Posterior cingulate gyrus (tissue), 11 donors: Measurements from ENCODE around the gene NSD2.
A peak's percentile ranks its signal among the peaks of the same experiment; 100 is the strongest.

Source experiments
- DNase-seq, 10 donors: peaks; one replicate each; pipeline versions ENCODE4 v3.0.0 to v3.0.0-alpha.2; 2020 to 2021; ENCODE audit warnings: mixed read lengths in 3 of 10
- intact Hi-C: fragments of 100-400 bp; cut with DNase I; formaldehyde crosslinking; loops from one replicate; pipeline ENCODE4 v1.15.1; 2023

NSD2 gene

DNA sequence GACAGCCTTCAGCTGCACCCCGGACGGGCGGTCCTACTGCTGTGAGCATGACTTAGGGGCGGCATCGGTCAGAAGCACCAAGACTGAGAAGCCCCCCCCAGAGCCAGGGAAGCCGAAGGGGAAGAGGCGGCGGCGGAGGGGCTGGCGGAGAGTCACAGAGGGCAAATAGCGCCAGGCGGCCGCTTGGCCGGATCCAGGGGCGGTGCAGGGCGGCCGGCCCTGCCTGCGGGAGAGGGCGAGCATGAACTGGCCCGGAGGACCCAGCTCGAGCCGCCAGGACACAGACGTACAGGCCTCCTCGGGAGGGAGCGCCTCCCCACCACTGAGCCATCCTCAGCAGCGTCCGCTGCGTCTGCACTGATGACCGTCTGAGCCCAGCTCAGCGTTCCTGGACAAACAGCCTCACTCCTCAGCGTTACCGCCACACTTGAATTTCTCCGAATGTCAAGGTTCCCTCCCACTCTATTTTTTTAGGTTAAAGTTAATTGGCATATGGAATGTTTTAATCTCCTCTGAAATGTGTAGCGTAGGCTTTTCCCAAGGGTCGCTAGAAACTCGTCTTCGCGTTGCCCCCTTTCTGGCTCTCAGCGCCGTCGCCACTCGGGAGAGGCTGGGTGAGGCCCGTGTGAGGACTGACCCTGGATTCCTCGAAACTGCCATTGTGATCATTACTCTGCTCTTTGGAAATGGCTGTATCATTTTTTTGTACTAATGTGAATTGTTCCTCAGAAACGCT, 107.7 kb downstream of the NSD2 start:
- intact Hi-C loops, result no loop called here
- DNase-seq, result peak in 2 of 10 donors; percentile 48 to 64

- DNase-seq, result peak in 3 of 10 donors; percentile 9 to 71 (median 59)
- intact Hi-C loops, result no loop called here
These were observed 108.4 kb downstream of the NSD2 start for GRCh38 chr4:1979477-1980196.

- intact Hi-C loops, result no loop called here
- DNase-seq, result peak in 2 of 10 donors; percentile 40 to 67
These were observed 109.4 kb downstream of the NSD2 start for GRCh38 chr4:1980561-1981041.

DNA sequence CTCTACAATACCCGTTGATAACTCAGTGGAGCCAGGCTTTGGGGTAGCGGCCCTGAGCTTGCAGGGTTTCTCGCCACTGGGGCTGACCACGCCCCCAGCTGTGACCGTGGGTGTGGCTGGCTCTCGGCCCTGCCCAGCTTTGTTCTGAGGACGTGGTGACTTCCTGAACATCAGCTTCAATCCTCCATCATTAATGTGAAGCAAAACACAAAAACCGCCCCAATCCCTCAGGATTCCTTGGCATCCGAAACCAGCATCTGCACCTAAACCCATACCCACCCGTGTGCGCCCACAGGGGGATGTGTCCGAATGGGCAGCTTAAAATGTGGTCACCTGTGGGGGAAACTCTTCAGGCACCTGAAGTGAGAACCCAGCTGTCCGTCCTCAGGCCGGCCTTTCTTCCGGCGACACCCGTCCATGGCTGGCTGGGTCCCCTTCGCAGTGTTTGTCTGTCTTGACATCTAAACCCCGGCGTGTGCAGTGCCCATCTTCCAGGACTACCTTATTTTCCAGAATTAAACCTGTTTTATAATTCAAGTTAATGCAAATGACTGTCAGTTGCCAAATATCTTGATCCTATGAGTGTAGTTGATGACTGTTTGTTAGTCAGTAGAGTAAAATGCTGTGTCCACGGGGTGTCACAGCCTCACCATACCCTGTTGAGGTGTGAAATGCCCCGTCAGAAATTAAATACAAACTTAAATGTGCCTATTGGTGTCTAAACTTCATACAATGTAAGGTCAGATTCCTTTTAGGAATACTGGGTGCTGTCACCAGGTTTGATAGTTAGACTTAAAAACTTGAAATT, 110.3 kb downstream of the NSD2 start:
- peak in 4 of 10 donors; percentile 9 to 82 (median 70) for DNase-seq
- intact Hi-C loops, result no loop called here

DNA sequence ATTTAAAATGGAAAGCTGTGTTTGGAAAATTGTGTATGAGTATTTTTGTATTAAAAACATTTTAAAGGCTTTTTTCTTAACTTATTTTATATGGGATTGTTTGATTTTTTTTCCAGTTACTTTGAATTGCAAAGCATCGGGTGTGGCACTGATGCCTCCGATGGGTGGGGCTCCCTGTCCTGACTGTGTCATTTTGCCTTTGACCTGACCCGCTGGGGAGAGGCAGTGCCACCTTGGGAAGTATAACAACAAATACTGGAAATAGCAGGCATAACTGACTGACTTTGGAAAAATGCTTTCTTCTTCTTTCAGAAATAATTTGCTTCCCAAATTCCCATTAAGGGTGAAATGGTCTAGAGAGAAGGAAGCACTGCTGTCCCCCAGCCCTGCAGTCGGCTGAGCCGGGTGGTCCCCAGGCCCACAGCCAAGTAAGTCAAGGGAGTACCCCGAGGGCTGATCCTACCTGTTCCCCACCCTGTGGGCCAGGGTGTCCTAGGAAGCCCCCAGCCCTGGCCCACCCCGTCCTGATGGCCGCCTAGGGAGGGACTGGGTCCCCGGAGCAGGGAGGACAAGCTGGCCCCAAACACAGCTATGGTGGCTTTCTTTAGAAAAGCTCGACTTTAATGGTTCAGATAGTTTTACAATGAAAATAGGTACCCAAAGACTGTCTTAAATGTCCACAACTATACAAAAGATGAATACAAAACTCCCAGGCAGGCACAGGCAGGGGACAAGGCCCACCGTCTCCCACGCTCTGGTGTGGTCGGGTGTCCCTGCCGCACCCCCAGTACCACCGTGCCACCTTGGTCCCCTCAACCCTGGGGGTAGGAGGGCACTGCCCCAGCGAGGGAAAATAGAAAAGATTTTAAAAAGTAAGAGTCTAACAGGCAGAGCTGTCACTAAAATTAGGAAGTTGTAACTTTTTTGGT, 111.2 kb downstream of the NSD2 start:
- peak in 4 of 10 donors; percentile 0 to 72 (median 54) for DNase-seq
- intact Hi-C loops, result no loop called here

DNA sequence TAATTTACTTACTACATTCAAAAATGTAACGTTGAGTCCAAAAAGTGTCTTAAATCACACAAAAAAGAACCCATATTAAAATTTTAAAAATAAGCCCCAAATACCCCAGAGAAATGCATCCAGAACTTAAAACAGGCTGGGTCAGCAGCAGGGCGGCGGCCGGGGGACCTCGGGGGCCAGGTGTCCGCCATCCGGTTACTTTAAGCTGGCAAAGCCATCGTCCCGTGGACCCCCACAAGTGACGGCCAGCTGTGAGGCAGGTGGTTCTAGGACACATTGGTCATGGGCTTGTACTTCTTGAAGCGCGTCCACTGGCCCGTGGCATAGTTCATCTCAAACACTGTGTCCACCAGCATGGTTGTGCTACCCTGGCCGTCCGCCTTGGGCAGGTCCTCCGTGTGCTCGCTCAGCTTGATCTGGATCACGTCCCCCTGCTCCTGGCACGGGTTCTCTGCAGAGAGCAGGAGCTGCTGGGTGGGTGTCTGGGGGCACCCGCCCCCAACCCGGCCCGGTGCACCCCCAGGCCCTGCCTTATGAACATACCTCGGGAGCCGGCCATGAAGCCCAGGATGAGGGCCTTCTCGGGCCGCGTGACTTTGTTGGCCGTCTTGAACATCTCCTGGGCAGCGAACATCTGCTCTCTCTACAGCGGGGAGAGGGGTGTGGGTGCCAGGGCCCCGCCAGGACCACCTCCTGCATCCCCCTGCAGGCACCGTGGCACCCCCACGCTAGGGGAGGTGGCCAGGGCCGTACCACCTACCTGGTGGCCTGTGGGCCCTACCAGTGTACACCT, 112.1 kb downstream of the NSD2 start:
- intact Hi-C loops, result no loop called here
- DNase-seq, result peak in 4 of 10 donors; percentile 0 to 77 (median 51)

DNA sequence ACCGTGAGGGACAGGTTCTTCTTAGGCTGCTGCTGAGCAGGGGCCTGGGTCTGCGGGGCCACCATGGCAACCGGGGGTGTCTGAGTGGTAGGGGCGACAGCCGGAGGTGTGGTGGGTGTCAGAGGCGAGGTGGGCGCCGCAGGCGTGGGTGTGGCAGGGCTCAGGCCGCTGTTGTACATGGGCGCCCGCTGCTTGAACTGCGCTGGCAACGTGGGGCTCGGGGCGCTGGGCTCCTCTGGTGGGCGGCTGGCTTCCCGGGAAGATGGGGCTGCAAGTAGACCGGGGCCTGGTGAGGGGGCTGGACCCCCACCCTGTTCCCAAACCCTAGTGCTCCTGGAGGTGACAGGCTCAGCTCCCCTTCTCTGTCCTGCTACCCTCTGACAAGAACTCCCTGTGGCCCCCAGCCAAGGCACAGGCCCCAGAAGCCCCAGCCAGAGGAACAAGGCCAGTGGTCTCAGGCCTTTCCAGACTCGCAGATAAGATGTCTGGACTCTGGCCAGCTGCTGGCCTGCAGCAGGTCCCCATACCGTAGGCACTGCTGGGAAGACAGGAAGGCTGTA, 112.7 kb downstream of the NSD2 start:
- intact Hi-C loops, result no loop called here
- peak in 4 of 10 donors; percentile 1 to 78 (median 72) for DNase-seq

GRCh38 chr4:1984406-1985191, 113.4 kb downstream of the NSD2 start:
- DNase-seq, result peak in 4 of 10 donors; percentile 1 to 79 (median 68)
- intact Hi-C loops, result no loop called here

GRCh38 chr4:1985294-1985693, 114.1 kb downstream of the NSD2 start:
- DNase-seq, result peak in 3 of 10 donors; percentile 46 to 59 (median 58)
- intact Hi-C loops, result no loop called here

DNA sequence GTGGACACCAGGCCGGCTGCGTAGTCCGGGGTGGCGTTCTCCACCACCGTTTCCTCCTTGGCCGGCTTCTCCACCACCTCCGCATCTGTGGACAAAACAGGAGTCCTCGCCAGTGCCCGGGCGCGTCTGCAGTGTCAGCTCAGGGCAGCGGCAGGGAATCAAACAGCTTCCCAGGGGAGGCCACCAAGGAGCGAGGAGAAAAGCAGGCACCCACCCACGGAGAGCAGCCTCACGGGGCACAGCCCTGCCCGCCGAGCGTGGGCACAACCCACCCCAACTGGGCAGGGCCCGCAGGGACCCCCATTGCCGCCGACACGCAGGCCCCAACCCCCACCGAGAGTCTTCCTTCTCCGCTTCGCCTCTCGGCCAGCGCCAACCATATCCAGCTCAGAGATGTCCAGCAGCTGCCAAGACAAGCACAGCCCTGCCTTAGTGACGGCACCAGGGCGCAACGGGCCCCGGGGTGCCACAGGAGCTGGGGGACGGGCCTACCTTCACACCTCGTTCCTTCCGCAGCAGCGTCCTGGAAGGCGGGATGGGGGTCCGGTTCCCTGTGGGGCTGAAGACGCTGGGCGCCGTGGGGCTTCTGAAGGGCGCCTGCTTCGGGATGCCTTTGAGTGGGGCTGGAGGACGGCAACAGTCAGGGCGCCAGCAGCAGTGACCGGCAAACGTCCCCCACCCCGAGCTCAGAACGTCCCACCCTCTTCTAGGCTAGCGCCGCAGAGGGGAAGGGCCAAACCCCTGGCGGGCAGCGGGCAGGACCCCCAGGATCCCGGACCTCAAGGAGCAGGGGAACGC, 114.8 kb downstream of the NSD2 start:
- DNase-seq, result peak in 4 of 10 donors; percentile 3 to 84 (median 71)
- intact Hi-C loops, result no loop called here

- intact Hi-C loops, result no loop called here
- peak in 4 of 10 donors; percentile 1 to 84 (median 77) for DNase-seq
These were observed 115.5 kb downstream of the NSD2 start for GRCh38 chr4:1986578-1987210.

GRCh38 chr4:1987296-1987695, 116.1 kb downstream of the NSD2 start:
- intact Hi-C loops, result no loop called here
- DNase-seq, result peak in 2 of 10 donors; percentile 73 to 74

- intact Hi-C loops, result no loop called here
- DNase-seq, result peak in 3 of 10 donors; percentile 0 to 72 (median 65)
These were observed 116.6 kb downstream of the NSD2 start for GRCh38 chr4:1987721-1988326.

GRCh38 chr4:1988327-1988724, 117.1 kb downstream of the NSD2 start:
- DNase-seq, result peak in 2 of 10 donors; percentile 46 to 67
- intact Hi-C loops, result no loop called here

DNA sequence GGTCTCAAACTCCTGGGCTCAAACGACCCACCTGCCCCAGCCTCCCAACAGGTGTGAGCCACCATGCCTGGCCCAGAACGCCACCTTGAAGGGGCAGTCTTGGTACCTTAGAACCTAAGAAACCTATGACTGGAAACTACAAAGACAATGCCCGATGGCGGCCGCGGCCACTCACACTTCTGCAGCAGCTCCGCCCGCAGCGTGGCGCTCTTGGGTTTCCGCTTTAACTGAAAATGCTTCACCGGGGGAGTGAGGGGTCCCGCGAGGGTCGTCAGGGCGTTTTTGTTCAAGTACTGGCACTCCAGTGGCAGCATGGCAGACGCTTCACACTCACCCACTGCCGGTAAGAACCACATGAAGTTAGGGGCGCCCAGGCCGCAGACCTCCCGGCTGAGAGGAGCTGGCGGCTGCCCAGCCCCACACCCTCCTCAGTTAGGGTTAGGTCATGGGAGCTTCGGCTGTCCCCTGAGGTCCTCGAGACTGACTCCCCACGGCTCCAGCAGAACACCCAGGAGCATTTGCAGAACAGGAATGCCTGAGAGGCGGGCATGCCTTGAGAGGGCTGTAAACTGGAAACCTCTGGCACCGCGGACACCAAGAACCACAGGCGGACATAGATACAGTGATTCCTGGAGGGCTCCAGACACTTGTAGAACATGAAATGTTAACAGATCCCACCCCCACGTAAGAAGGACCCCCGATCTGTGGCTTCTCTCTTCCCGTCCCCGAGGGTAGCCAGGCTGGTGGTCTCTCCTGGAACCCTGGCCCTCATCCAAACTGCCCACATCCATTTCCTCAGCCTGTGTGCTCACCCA, 118.5 kb downstream of the NSD2 start:
- intact Hi-C loops, result no loop called here
- peak in 3 of 10 donors; percentile 0 to 76 (median 64) for DNase-seq
